ENCODE data around the gene IL1RAPL1.

- TF ChIP-seq CTCF (IDR thresholded peaks at IDR 0.05) (no peak), JUNB (IDR thresholded peaks at IDR 0.05) (no peak), REST (IDR thresholded peaks at IDR 0.05) (no peak), SREBF2 (IDR thresholded peaks at IDR 0.05) (no peak), RCOR1 (IDR thresholded peaks at IDR 0.05; ENCODE audit: low read depth, low read length) (no peak), SMC3 (IDR thresholded peaks at IDR 0.05) (no peak), EP300 (IDR thresholded peaks at IDR 0.05) (no peak), POLR2A (IDR thresholded peaks at IDR 0.05; ENCODE audit: low read length) (no peak), NR3C1 (IDR thresholded peaks at IDR 0.05) (no peak), CEBPB (IDR thresholded peaks at IDR 0.05) (no peak), BHLHE40 (IDR thresholded peaks at IDR 0.05; ENCODE audit: low read depth, low read length) (no peak), MAX (IDR thresholded peaks at IDR 0.05) (no peak)
Observed at GRCh38 chrX:29560065-29560464, 972.8 kb downstream of the IL1RAPL1 start.
